AG04449 (cell line): ENCODE data around the gene ERC2.

Source experiments
- CTCF ChIA-PET: fragments of 350-600 bp; formaldehyde crosslinking; extraction: SDS; loops from one replicate; lab custom pipeline; 2021; ENCODE audit warnings: antibody characterized with exemption; lab: Yijun Ruan, JAX
- POLR2A ChIA-PET: fragments of 400-600, 350-600 bp; formaldehyde crosslinking; extraction: SDS; loops from one replicate; lab custom pipeline; 2020; ENCODE audit warnings: antibody characterized with exemption, inconsistent platforms; lab: Yijun Ruan, JAX
- DNase-seq: peaks from one replicate; pipeline ENCODE4 v3.0.0-alpha.2; 2010; ENCODE audit warnings: low read depth, low spot score
- H3K4me3 ChIP-seq: 2 replicates; pipeline ENCODE4 v1.5.1; 2011; ENCODE audit warnings: low read depth, mild to moderate bottlenecking, control low read depth, low read length
- CTCF ChIP-seq: IDR thresholded peaks from one replicate; pipeline ENCODE4 v1.5.1; 2011; ENCODE audit warnings: mild to moderate bottlenecking, moderate library complexity, low read length, control low read depth, inconsistent platforms; ENCODE audit not compliant: insufficient read depth; ENCODE audit errors: missing control alignments

Gene ERC2

GRCh38 chr3:56054844-56055243 lies 413.4 kb downstream of the ERC2 start:
- no peak for DNase-seq
- CTCF ChIA-PET = interaction anchor here (1.1 to 2.4 kb wide), 2 partner anchors 13 kb away, joined by 3 to 9 read pairs; no protein-coding TSS in a partner anchor
- TF ChIP-seq CTCF = no peak

GRCh38 chr3:56053727-56054126 lies 414.5 kb downstream of the ERC2 start:
- CTCF ChIA-PET = interaction anchor here (2.4 kb wide), 1 partner anchor 12 kb away, joined by 9 read pairs; no protein-coding TSS in a partner anchor
- POLR2A ChIA-PET = no interaction called here
- no peak for DNase-seq

More at GRCh38 chr3:56054844-56055243, 413.4 kb downstream of the ERC2 start:
- POLR2A ChIA-PET = no interaction called here
- no peak overlapping the region for H3K4me3 ChIP-seq

GRCh38 chr3:56052188-56052587 lies 416.1 kb downstream of the ERC2 start:
- POLR2A ChIA-PET = no interaction called here
- DNase-seq = no peak
- CTCF ChIA-PET = interaction anchor here (2.4 kb wide), 1 partner anchor 10 kb away, joined by 9 read pairs; no protein-coding TSS in a partner anchor
- no peak for TF ChIP-seq CTCF
- H3K4me3 ChIP-seq = no peak overlapping the region

More at GRCh38 chr3:56053727-56054126, 414.5 kb downstream of the ERC2 start:
- no peak overlapping the region for H3K4me3 ChIP-seq
- TF ChIP-seq CTCF = no peak

- CTCF ChIA-PET = interaction anchor here (1.4 to 1.6 kb wide), 2 partner anchors 8 to 200 kb away, joined by 3 to 5 read pairs; no protein-coding TSS in a partner anchor
- DNase-seq = no peak
Measured at GRCh38 chr3:56051052-56051451, 417.2 kb downstream of the ERC2 start.

GRCh38 chr3:56048946-56049345 lies 419.3 kb downstream of the ERC2 start:
- H3K4me3 ChIP-seq = no peak overlapping the region
- ChIA-PET CTCF (no interaction called here), POLR2A (no interaction called here)
- no peak for DNase-seq
- no peak for TF ChIP-seq CTCF

More at GRCh38 chr3:56051052-56051451, 417.2 kb downstream of the ERC2 start:
- POLR2A ChIA-PET = no interaction called here
- TF ChIP-seq CTCF = no peak
- H3K4me3 ChIP-seq = no peak overlapping the region

GRCh38 chr3:56048331-56048730 lies 419.9 kb downstream of the ERC2 start:
- H3K4me3 ChIP-seq = no peak overlapping the region
- no peak for DNase-seq
- CTCF ChIA-PET = no interaction called here
- POLR2A ChIA-PET = no interaction called here
- TF ChIP-seq CTCF = no peak
